Activated naive CD8-positive, alpha-beta T cell treated with anti-CD3 and anti-CD28 coated beads, Interleukin-2, amount 50 U/mL, for 24 hours (primary cell): Measurements from ENCODE around the gene CDK15.

ENCODE experiments used
- ATAC-seq: fragments of 150-1000 bp; cut with Tn5 transposase; one replicate; pipeline ENCODE4 v1.10.0; 2021
- DNase-seq: peaks from one replicate; pipeline ENCODE4 v3.0.0; 2021
- H3K27ac Mint-ChIP-seq: one replicate; pipeline ENCODE4 v1.8.0; 2021; ENCODE audit warnings: mild to moderate bottlenecking, mixed read lengths
- H3K27me3 Mint-ChIP-seq: one replicate; pipeline ENCODE4 v1.8.0; 2021; ENCODE audit warnings: mixed read lengths
- H3K36me3 Mint-ChIP-seq: one replicate; pipeline ENCODE4 v1.8.0; 2021; ENCODE audit warnings: low read depth, mixed read lengths
- H3K4me1 Mint-ChIP-seq: one replicate; pipeline ENCODE4 v1.8.0; 2021; ENCODE audit warnings: mixed read lengths
- H3K4me3 Mint-ChIP-seq: one replicate; pipeline ENCODE4 v1.8.0; 2021; ENCODE audit warnings: mild to moderate bottlenecking, moderate library complexity, mixed read lengths
- H3K9me3 Mint-ChIP-seq: one replicate; pipeline ENCODE4 v1.8.0; 2021; ENCODE audit warnings: mixed read lengths

The CDK15 gene

GRCh38 chr2:201780674-201781493, 25.5 kb upstream of the CDK15 start, which contains the start of gene ALS2:
TSS of gene ALS2 (minus strand) at chr2:201780933. CDS start at chr2:201768885, 12,048 bp downstream.
- H3K9me3 Mint-ChIP-seq = no peaks in the 10 kb centered on the region
- H3K4me3 Mint-ChIP-seq = peak within 1 kb of the TSS; percentile 89

GRCh38 chr2:201781557-201782051, 24.7 kb upstream of the CDK15 start:
- ATAC-seq (peak; percentile 3), DNase-seq (peak; percentile 10)
- no peaks in the 10 kb centered on the region for H3K36me3 Mint-ChIP-seq

More at GRCh38 chr2:201780674-201781493, 25.5 kb upstream of the CDK15 start, which contains the start of gene ALS2:
- H3K36me3 Mint-ChIP-seq = no peaks in the 10 kb centered on the region
- peak; percentile 94 for DNase-seq
- peaks cover 29% of the 10 kb centered on the region for H3K4me1 Mint-ChIP-seq
- H3K27me3 Mint-ChIP-seq = peaks cover 6% of the 10 kb centered on the region
- ATAC-seq = peak; percentile 94
- peak within 1 kb of the TSS; percentile 92 for H3K27ac Mint-ChIP-seq

DNA sequence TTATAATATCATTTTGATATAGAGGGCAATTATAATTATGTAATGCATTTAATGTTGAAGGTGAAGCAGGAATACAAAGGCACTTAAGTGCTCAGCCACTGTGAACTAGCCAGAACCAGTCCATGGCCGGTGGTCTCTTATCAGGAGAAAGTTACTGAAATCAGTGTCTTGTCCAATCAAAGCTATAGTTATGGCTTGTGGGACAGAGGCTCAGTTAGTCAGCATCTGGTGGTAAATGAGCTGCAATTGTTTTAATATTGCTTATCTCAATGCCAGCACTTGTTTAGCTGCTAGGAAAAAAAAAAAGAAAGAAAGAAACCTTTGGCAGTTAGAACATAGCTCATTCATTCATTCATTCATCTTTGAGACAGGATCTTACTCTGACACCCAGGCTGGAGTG, 21.8 kb upstream of the CDK15 start:
- Mint-ChIP-seq H3K27me3 (peaks cover 6% of the 10 kb centered on the region), H3K9me3 (no peaks in the 10 kb centered on the region), H3K36me3 (no peaks in the 10 kb centered on the region), H3K4me3 (no peak overlapping the region), H3K4me1 (peaks cover 18% of the 10 kb centered on the region), H3K27ac (no peak overlapping the region)
- DNase-seq = no peak
- ATAC-seq = no peak

More at GRCh38 chr2:201781557-201782051, 24.7 kb upstream of the CDK15 start:
- peaks cover 6% of the 10 kb centered on the region for H3K27me3 Mint-ChIP-seq
- H3K4me1 Mint-ChIP-seq = peaks cover 29% of the 10 kb centered on the region
- H3K4me3 Mint-ChIP-seq = peak overlapping the region; percentile 89
- H3K27ac Mint-ChIP-seq = peak overlapping the region; percentile 92
- no peaks in the 10 kb centered on the region for H3K9me3 Mint-ChIP-seq

DNA sequence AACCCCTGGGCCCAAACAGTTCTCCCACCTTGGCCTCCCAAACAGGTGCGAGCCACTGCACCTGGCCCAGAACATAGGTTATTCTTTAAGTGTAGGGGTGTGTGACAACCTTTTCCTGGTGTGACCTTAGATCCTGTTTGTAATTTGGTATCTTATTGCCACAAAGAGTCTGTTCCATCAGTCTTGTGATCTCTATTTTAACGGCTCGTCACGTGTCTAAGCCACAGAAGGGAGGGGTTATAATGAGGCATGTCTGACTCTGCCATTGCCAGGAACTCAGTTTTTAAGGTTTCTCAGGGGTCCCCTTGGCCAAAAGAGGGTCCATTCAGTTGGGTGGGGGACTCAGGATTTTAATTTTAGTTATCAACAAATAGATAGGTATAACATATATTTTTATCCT, 21.2 kb upstream of the CDK15 start:
- no peak for DNase-seq
- Mint-ChIP-seq H3K4me3 (no peak overlapping the region), H3K36me3 (no peaks in the 10 kb centered on the region), H3K27me3 (peaks cover 6% of the 10 kb centered on the region), H3K9me3 (no peaks in the 10 kb centered on the region), H3K4me1 (peaks cover 12% of the 10 kb centered on the region), H3K27ac (no peak overlapping the region)
- no peak for ATAC-seq

DNA sequence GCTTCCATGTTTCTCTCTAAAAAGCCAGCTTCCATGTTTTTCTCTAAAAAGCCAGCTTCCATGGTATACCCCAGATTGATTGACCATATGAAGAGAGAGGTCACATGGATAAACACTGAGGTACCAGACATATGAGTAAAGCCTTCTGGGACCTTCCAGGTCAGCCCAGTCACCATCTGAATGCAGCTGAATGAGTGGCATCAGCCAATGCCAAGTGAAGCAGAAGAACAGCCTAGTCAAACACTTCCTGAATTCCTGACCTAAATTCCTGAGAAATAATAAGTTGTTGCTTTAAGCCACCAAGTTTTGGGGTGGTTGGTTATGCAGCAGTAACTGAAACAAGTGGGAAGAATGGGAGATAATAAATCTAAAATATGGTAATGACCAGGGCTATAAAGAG, 19.9 kb upstream of the CDK15 start:
- no peak for DNase-seq
- H3K4me3 Mint-ChIP-seq = no peak overlapping the region
- H3K4me1 Mint-ChIP-seq = peaks cover 7% of the 10 kb centered on the region
- no peak overlapping the region for H3K27ac Mint-ChIP-seq
- no peak for ATAC-seq
- no peaks in the 10 kb centered on the region for H3K36me3 Mint-ChIP-seq
- no peaks in the 10 kb centered on the region for H3K9me3 Mint-ChIP-seq
- peaks cover 3% of the 10 kb centered on the region for H3K27me3 Mint-ChIP-seq

- H3K27ac Mint-ChIP-seq = no peak overlapping the region
- H3K4me1 Mint-ChIP-seq = no peaks in the 10 kb centered on the region
These were observed 18.0 kb upstream of the CDK15 start for GRCh38 chr2:201788371-201788770.

DNA sequence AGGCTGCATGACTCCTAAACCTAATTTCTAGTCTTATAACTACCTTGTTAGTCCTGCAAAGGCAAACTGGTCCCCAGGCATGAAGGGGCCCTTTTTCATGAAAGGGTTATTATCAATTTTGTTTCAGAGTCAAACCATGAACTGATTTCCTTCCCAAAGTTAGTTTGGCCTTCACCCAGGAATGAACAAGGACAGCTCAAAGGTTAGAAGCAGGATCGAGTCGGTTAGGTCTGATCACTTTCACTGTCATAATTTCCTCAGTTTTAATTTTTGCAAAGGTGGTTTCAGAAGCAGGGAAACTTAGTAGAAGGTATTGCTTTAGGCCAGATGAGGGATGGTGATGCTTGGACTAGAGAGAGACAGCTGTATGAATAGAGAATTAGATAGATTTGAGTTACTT, 16.9 kb upstream of the CDK15 start:
- no peaks in the 10 kb centered on the region for H3K4me1 Mint-ChIP-seq

More at GRCh38 chr2:201788371-201788770, 18.0 kb upstream of the CDK15 start:
- no peaks in the 10 kb centered on the region for H3K36me3 Mint-ChIP-seq
- H3K27me3 Mint-ChIP-seq = peaks cover 6% of the 10 kb centered on the region
- no peak overlapping the region for H3K4me3 Mint-ChIP-seq
- no peaks in the 10 kb centered on the region for H3K9me3 Mint-ChIP-seq
- DNase-seq = no peak
- no peak for ATAC-seq

GRCh38 chr2:201790291-201790690, 16.0 kb upstream of the CDK15 start:
- Mint-ChIP-seq H3K27ac (no peak overlapping the region), H3K27me3 (peaks cover 3% of the 10 kb centered on the region), H3K36me3 (no peaks in the 10 kb centered on the region), H3K9me3 (no peaks in the 10 kb centered on the region), H3K4me1 (no peaks in the 10 kb centered on the region), H3K4me3 (no peak overlapping the region)
- no peak for ATAC-seq
- no peak for DNase-seq

More for the DNA sequence above, 16.9 kb upstream of the CDK15 start:
- no peak overlapping the region for H3K27ac Mint-ChIP-seq
- H3K36me3 Mint-ChIP-seq = no peaks in the 10 kb centered on the region
- ATAC-seq (no peak), DNase-seq (no peak)
- H3K27me3 Mint-ChIP-seq = peaks cover 3% of the 10 kb centered on the region
- H3K4me3 Mint-ChIP-seq = no peak overlapping the region
- no peaks in the 10 kb centered on the region for H3K9me3 Mint-ChIP-seq

DNA sequence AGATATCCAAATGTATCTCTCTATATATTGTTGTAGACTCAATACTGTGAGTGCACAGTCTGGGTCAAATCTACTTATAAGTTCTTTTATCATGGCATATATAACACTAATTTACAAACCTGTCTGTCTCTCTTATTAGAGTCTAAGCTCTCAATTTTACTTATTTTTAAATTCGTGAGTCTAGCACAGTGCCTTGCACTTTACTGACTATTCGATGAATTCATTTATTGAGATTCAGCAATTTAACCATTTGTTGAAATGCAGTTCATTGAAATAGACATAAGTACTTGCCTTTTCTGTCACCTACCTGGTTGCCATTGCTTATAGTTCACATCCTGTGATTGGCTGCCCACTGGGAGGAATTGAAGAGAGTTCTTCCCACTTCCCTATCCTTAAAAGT, 15.3 kb upstream of the CDK15 start:
- Mint-ChIP-seq H3K9me3 (no peaks in the 10 kb centered on the region), H3K4me3 (no peak overlapping the region), H3K4me1 (no peaks in the 10 kb centered on the region), H3K36me3 (no peaks in the 10 kb centered on the region), H3K27ac (no peak overlapping the region), H3K27me3 (peaks cover 8% of the 10 kb centered on the region)
- ATAC-seq (no peak), DNase-seq (no peak)

GRCh38 chr2:201793631-201794030, 12.7 kb upstream of the CDK15 start:
- H3K9me3 Mint-ChIP-seq = no peaks in the 10 kb centered on the region
- DNase-seq (no peak), ATAC-seq (no peak)
- no peak overlapping the region for H3K4me3 Mint-ChIP-seq
- H3K27me3 Mint-ChIP-seq = peaks cover 8% of the 10 kb centered on the region
- H3K27ac Mint-ChIP-seq = no peak overlapping the region
- H3K4me1 Mint-ChIP-seq = no peaks in the 10 kb centered on the region
- no peaks in the 10 kb centered on the region for H3K36me3 Mint-ChIP-seq

DNA sequence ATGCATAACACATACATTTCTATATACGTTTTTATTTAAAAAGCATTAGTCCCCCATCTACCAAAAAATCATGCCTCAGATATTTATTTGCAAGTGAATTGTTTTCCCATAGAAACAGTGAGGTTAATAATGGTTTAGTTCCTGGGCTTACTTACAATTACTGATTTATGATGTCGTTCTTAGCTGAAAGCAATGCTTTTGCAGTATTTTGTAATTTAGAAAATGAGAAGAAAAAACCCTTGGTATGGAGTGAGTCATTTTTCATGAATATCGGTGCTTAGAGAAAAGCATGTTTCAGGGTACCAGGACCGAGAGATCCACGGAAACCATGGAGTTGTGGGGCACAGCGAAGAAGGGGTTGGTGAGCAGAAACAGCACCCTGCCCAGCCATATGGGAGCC, 12.0 kb upstream of the CDK15 start:
- Mint-ChIP-seq H3K27me3 (peaks cover 8% of the 10 kb centered on the region), H3K4me1 (no peaks in the 10 kb centered on the region), H3K4me3 (no peak overlapping the region), H3K27ac (no peak overlapping the region), H3K36me3 (no peaks in the 10 kb centered on the region), H3K9me3 (no peaks in the 10 kb centered on the region)
- ATAC-seq (no peak), DNase-seq (no peak)

- ATAC-seq = no peak
- Mint-ChIP-seq H3K4me1 (no peaks in the 10 kb centered on the region), H3K4me3 (no peak overlapping the region), H3K27me3 (peaks cover 11% of the 10 kb centered on the region), H3K36me3 (no peaks in the 10 kb centered on the region), H3K9me3 (no peaks in the 10 kb centered on the region), H3K27ac (no peak overlapping the region)
- peak; percentile 4 for DNase-seq
These were observed 10.5 kb upstream of the CDK15 start for GRCh38 chr2:201795607-201796477.

DNA sequence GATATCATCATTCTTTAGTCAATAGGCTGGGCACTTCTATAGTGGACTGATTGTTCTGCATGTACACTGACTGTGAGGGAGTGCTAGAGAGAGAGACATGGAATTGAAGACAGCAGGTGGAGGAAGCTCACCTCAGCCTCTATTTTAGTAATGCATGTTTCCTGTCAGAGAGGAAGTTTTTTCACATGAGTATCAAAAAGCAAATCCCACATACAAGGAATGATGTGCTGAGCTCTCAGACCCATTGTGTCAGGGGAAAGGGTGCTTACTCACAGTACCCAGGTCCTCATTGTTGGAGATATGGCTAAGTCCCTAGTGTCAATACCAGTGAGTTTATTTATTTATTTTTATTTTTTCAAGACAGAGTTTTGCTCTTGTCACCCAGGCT, 9.9 kb upstream of the CDK15 start:
- peaks cover 14% of the 10 kb centered on the region for H3K27me3 Mint-ChIP-seq
- no peak overlapping the region for H3K4me3 Mint-ChIP-seq
- DNase-seq (no peak), ATAC-seq (no peak)
- H3K4me1 Mint-ChIP-seq = no peaks in the 10 kb centered on the region
- H3K9me3 Mint-ChIP-seq = no peaks in the 10 kb centered on the region
- H3K27ac Mint-ChIP-seq = no peak overlapping the region
- H3K36me3 Mint-ChIP-seq = no peaks in the 10 kb centered on the region

DNA sequence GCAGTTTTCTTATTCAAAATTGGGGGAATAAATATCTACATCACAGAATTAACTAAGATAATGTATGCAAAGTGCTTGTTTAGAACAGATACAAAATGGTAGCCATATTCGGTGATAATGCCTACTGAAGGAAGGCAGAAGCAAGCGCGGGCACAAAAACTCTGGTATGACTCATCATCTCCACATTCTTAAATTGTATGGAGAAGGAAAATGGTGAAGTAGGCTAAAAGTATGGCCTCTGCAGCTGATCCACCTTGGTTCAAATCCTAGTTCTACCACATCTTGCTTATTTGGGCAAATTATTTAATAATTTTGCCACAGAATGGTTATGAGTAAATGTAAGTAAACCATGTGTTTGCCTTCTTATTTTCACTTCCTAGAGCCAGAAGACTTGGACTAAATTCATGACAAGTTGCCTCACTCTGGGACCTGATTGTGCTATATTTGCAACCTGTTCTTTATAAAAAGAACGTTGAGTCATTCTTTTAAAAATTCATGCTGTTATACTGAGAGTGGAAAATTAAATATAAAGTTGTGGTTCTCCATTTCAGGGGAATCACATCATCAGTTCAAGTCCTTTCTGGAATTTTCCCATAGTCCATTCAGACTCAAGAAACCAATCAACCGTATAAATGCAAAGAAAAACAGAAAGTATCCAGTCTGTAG, 9.0 kb upstream of the CDK15 start:
- Mint-ChIP-seq H3K27ac (no peak overlapping the region), H3K4me1 (no peaks in the 10 kb centered on the region), H3K27me3 (peaks cover 17% of the 10 kb centered on the region), H3K36me3 (no peaks in the 10 kb centered on the region), H3K9me3 (no peaks in the 10 kb centered on the region), H3K4me3 (no peak overlapping the region)
- DNase-seq (no peak), ATAC-seq (no peak)
